HepG2 (cell line): Measurements from ENCODE around the gene SFRP4. TPM values are rescaled to one million over a fixed set of nuclear protein-coding genes. Genes with fewer than 3 reads are reported as not detected.

ENCODE experiments used
- ATF1 ChIP-seq: IDR thresholded peaks from 2 replicates; pipeline ENCODE4 v1.6.1; 2016; ENCODE audit warnings: mild to moderate bottlenecking, control low read depth
- ATM ChIP-seq: fragments of 450-650 bp; IDR thresholded peaks from 2 replicates; pipeline ENCODE4 v1.7.1; 2017; ENCODE audit warnings: mild to moderate bottlenecking, borderline replicate concordance
- EHMT2 ChIP-seq: fragments of 200-600 bp; sonication (generic); IDR thresholded peaks from 2 replicates; pipeline ENCODE4 v1.7.0; 2017; ENCODE audit warnings: antibody characterized with exemption, low read depth, low read length, borderline replicate concordance
- FOXO1 ChIP-seq: sonication (generic); formaldehyde crosslinking; IDR thresholded peaks from 2 replicates; pipeline ENCODE4 v1.4.0; 2020; ENCODE audit warnings: missing genetic modification reagents
- IKZF4 ChIP-seq: sonication (generic); formaldehyde crosslinking; IDR thresholded peaks from 2 replicates; pipeline ENCODE4 v1.5.1; 2020; ENCODE audit warnings: borderline replicate concordance, mild to moderate bottlenecking, low read depth, missing genetic modification reagents; ENCODE audit errors: not compliant biosample characterization
- MTA3 ChIP-seq: sonication (generic); formaldehyde crosslinking; IDR thresholded peaks from 2 replicates; pipeline ENCODE4 v1.4.0; 2020; ENCODE audit warnings: missing genetic modification reagents
- MXD4 ChIP-seq: IDR thresholded peaks from 2 replicates; pipeline ENCODE4 v1.6.1; 2016; ENCODE audit warnings: mild to moderate bottlenecking, missing biosample characterization, missing genetic modification reagents
- NCOA5 ChIP-seq: sonication (generic); formaldehyde crosslinking; IDR thresholded peaks from 2 replicates; pipeline ENCODE4 v1.4.0; 2020; ENCODE audit warnings: missing genetic modification reagents
- NCOR1 ChIP-seq: fragments of 200-600 bp; sonication (generic); IDR thresholded peaks from 2 replicates; pipeline ENCODE4 v1.7.0; 2017; ENCODE audit warnings: antibody characterized with exemption, low read length, borderline replicate concordance
- NR1H2 ChIP-seq: sonication (generic); formaldehyde crosslinking; IDR thresholded peaks from 2 replicates; pipeline ENCODE4 v1.8.1; 2022; ENCODE audit warnings: low read depth, missing genetic modification reagents, borderline replicate concordance
- PHF5A ChIP-seq: IDR thresholded peaks from one replicate; pipeline ENCODE4 v1.6.1; 2018; ENCODE audit warnings: low read depth, missing genetic modification reagents; ENCODE audit not compliant: unreplicated experiment
- TAF15 ChIP-seq: fragments of 200-400 bp; formaldehyde crosslinking; IDR thresholded peaks from one replicate; pipeline ENCODE4 v1.6.1; 2018; ENCODE audit warnings: mild to moderate bottlenecking, low read depth, low read length; ENCODE audit not compliant: poor library complexity, severe bottlenecking
- TFDP1 ChIP-seq: IDR thresholded peaks from 2 replicates; pipeline ENCODE4 v1.6.1; 2016; ENCODE audit warnings: missing compliant biosample characterization, missing genetic modification reagents, borderline replicate concordance
- TP53 ChIP-seq: sonication (generic); formaldehyde crosslinking; conservative IDR thresholded peaks from 2 replicates; pipeline ENCODE4 v1.4.0; 2020; ENCODE audit warnings: missing genetic modification reagents
- UBTF ChIP-seq: sonication (generic); formaldehyde crosslinking; IDR thresholded peaks from 2 replicates; pipeline ENCODE4 v1.4.0; 2020; ENCODE audit warnings: mild to moderate bottlenecking, missing genetic modification reagents
- ZNF326 ChIP-seq: sonication (generic); formaldehyde crosslinking; IDR thresholded peaks from 2 replicates; pipeline ENCODE4 v1.4.0; 2020; ENCODE audit warnings: missing genetic modification reagents, borderline replicate concordance
- ZNF331 ChIP-seq: sonication (generic); formaldehyde crosslinking; IDR thresholded peaks from 2 replicates; pipeline ENCODE4 v1.4.0; 2020; ENCODE audit warnings: missing genetic modification reagents
- ZNF383 ChIP-seq: sonication (generic); formaldehyde crosslinking; IDR thresholded peaks from 2 replicates; pipeline ENCODE4 v1.4.0; 2020; ENCODE audit warnings: missing genetic modification reagents, mild to moderate bottlenecking, borderline replicate concordance
- ZXDC ChIP-seq: sonication (generic); formaldehyde crosslinking; IDR thresholded peaks from 2 replicates; pipeline ENCODE4 v1.5.0; 2020; ENCODE audit warnings: mild to moderate bottlenecking, missing genetic modification reagents
- polyA plus RNA-seq, 8 experiments: library from polyadenylated mRNA; depleted of rRNA in 3 of 8; stranded (reverse) in 7 of 8; unstranded in 1 of 8; fragments of >200 nt; fragmentation: Illumina TruSeq in 4 of 8; extraction: Trizol in 4 of 8; gene quantifications; 2 replicates each; pipeline versions ENCODE4 v1.2.1 to v1.2.3, GENCODE V29; 2011 to 2016; ENCODE audit warnings: low read depth in 4 of 8, missing spikeins in 1 of 8, mixed read lengths in 1 of 8; ENCODE audit not compliant: insufficient read depth in 1 of 8
- total RNA-seq, 5 experiments: library from RNA; depleted of rRNA; stranded (reverse); fragments of >200 nt; fragmentation: Illumina TruSeq; extraction: Trizol; gene quantifications; 2 replicates each; pipeline ENCODE4 v1.2.3, GENCODE V29; 2016; ENCODE audit warnings: low read depth in 1 of 5
- TF ChIP-seq, protein P1 (sequence below): sonication (generic); formaldehyde crosslinking; IDR thresholded peaks from 2 replicates; pipeline ENCODE4 v1.5.0; 2020; ENCODE audit warnings: mild to moderate bottlenecking, missing genetic modification reagents

The SFRP4 gene
- total and polyA plus RNA-seq, 2 of the 13 experiments (the other 11 are each of a cell fraction or from before 2014, with no cell fraction given): 0.96 to 1.8 TPM

- no peak for TF ChIP-seq PHF5A (CRISPR knock-in tag)
- TF ChIP-seq FOXO1 (CRISPR knock-in tag): no peak; the same call in 1 of the 2 replicates
- no peak for TF ChIP-seq NCOR1
- peak; percentile 99 for TF ChIP-seq UBTF (CRISPR knock-in tag)
- no peak for TF ChIP-seq IKZF4
- TF ChIP-seq, protein P1, sequence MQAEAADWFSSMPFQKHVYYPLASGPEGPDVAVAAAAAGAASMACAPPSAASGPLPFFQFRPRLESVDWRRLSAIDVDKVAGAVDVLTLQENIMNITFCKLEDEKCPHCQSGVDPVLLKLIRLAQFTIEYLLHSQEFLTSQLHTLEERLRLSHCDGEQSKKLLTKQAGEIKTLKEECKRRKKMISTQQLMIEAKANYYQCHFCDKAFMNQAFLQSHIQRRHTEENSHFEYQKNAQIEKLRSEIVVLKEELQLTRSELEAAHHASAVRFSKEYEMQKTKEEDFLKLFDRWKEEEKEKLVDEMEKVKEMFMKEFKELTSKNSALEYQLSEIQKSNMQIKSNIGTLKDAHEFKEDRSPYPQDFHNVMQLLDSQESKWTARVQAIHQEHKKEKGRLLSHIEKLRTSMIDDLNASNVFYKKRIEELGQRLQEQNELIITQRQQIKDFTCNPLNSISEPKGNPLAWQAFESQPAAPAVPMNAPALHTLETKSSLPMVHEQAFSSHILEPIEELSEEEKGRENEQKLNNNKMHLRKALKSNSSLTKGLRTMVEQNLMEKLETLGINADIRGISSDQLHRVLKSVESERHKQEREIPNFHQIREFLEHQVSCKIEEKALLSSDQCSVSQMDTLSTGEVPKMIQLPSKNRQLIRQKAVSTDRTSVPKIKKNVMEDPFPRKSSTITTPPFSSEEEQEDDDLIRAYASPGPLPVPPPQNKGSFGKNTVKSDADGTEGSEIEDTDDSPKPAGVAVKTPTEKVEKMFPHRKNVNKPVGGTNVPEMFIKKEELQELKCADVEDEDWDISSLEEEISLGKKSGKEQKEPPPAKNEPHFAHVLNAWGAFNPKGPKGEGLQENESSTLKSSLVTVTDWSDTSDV: 0 out of 2 replicates have a peak, but pooled peaks have one; percentile 58
- no peak for TF ChIP-seq NCOA5
- no peak for TF ChIP-seq ZNF326 (CRISPR knock-in tag)
- peak; percentile 60; the same call in 1 of the 2 replicates for TF ChIP-seq ZXDC (CRISPR knock-in tag)
- TF ChIP-seq EHMT2: no peak
- no peak for TF ChIP-seq TFDP1 (CRISPR knock-in tag)
- 0 out of 2 replicates have a peak, but pooled peaks have one; percentile 68 for TF ChIP-seq ZNF383 (CRISPR knock-in tag)
- no peak for TF ChIP-seq TAF15
- no peak for TF ChIP-seq ATF1 (CRISPR knock-in tag)
- peak; percentile 45; the same call in 1 of the 2 replicates for TF ChIP-seq MXD4 (CRISPR knock-in tag)
- no peak for TF ChIP-seq NR1H2 (CRISPR knock-in tag)
- no peak for TF ChIP-seq ATM
- no peak for TF ChIP-seq TP53 (CRISPR knock-in tag)
- no peak for TF ChIP-seq ZNF331 (CRISPR knock-in tag)
- TF ChIP-seq MTA3: no peak
Observed at GRCh38 chr7:37920849-37921805, 4.5 kb upstream of the SFRP4 start (continued).
